Choroid plexus epithelial cell (primary cell): ENCODE results near the gene KERA.

Source experiments
- DNase-seq: peaks from one replicate; pipeline ENCODE4 v3.0.0-alpha.2; 2010; ENCODE audit warnings: low read depth
- H3K4me3 ChIP-seq: 2 replicates; pipeline ENCODE4 v1.5.1; 2011; ENCODE audit warnings: low read depth, mild to moderate bottlenecking, control low read depth, low read length, moderate library complexity
- TF ChIP-seq, protein P1 (sequence below): conservative IDR thresholded peaks from 2 replicates; pipeline ENCODE4 v1.5.1; 2011; ENCODE audit warnings: low read depth, mild to moderate bottlenecking, control low read depth, inconsistent platforms, low read length, moderate library complexity

Gene KERA

DNA sequence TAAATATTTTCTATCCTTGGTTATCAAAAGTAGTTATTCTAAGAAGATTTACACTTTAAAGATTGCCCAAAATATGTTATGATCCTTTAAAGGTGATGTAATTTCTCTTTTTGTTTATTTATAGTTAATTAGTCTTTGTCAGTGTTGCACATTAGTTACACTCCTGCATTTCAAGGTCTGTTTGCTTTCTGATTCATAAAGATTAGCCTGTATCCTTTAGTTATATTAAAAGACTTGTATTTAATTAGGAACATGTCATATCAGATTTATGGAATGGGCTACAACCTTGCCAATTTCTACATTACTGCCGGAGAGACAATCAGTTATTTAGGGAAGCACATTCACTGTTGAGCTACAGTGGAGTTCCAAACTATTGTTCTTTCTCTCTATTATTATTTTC lies 56.5 kb downstream of the KERA start:
- TF ChIP-seq, protein P1, sequence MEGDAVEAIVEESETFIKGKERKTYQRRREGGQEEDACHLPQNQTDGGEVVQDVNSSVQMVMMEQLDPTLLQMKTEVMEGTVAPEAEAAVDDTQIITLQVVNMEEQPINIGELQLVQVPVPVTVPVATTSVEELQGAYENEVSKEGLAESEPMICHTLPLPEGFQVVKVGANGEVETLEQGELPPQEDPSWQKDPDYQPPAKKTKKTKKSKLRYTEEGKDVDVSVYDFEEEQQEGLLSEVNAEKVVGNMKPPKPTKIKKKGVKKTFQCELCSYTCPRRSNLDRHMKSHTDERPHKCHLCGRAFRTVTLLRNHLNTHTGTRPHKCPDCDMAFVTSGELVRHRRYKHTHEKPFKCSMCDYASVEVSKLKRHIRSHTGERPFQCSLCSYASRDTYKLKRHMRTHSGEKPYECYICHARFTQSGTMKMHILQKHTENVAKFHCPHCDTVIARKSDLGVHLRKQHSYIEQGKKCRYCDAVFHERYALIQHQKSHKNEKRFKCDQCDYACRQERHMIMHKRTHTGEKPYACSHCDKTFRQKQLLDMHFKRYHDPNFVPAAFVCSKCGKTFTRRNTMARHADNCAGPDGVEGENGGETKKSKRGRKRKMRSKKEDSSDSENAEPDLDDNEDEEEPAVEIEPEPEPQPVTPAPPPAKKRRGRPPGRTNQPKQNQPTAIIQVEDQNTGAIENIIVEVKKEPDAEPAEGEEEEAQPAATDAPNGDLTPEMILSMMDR: no peak
- H3K4me3 ChIP-seq: no peak overlapping the region
- no peak for DNase-seq
